HuH-7.5 (cell line): Measurements from ENCODE around the gene EIF3A.

ENCODE experiments used
- DNase-seq: peaks from one replicate; pipeline ENCODE4 v3.0.0; 2011; ENCODE audit warnings: low spot score

EIF3A gene

GRCh38 chr10:119006451-119007210, 74.0 kb downstream of the EIF3A start:
- DNase-seq = no peak

GRCh38 chr10:119005362-119006043, 75.1 kb downstream of the EIF3A start:
- no peak for DNase-seq

- no peak for DNase-seq
These were observed 76.9 kb downstream of the EIF3A start for GRCh38 chr10:119003572-119004289.

GRCh38 chr10:119001717-119002500, 78.7 kb downstream of the EIF3A start:
- no peak for DNase-seq

GRCh38 chr10:118998183-118998582, 82.4 kb downstream of the EIF3A start:
- no peak for DNase-seq

- no peak for DNase-seq
These were observed 83.2 kb downstream of the EIF3A start for GRCh38 chr10:118997379-118997778.

- DNase-seq = no peak
These were observed 84.9 kb downstream of the EIF3A start for GRCh38 chr10:118995739-118996138.

- no peak for DNase-seq
These were observed 86.3 kb downstream of the EIF3A start for GRCh38 chr10:118994321-118994720.

- DNase-seq = no peak
These were observed 87.4 kb downstream of the EIF3A start for GRCh38 chr10:118993214-118993613.

- no peak for DNase-seq
These were observed 88.1 kb downstream of the EIF3A start for GRCh38 chr10:118992496-118992895.

- no peak for DNase-seq
These were observed 90.3 kb downstream of the EIF3A start for GRCh38 chr10:118990326-118990725.

- no peak for DNase-seq
These were observed 93.5 kb downstream of the EIF3A start for GRCh38 chr10:118986815-118987790.

- no peak for DNase-seq
These were observed 95.0 kb downstream of the EIF3A start for GRCh38 chr10:118985576-118985975.
